Activated gamma-delta T cell treated with Interleukin-2 at 50 U/mL for 16 hours (primary cell): ENCODE measurements around the gene MAGEL2.
"Not testable (repeated sequence)": the region's sequence is repeated elsewhere in the genome, so short reads cannot be mapped to it uniquely, and the experiment has no call there.

ENCODE experiments used
- DNase-seq: peaks from one replicate; pipeline ENCODE4 v3.0.0-alpha.2; 2020

The MAGEL2 gene

GRCh38 chr15:23602124-23602523 is 45.5 kb downstream of the MAGEL2 start:
- no peak for DNase-seq

- no peak for DNase-seq
Measured at GRCh38 chr15:23599053-23599452, 48.6 kb downstream of the MAGEL2 start.

DNA sequence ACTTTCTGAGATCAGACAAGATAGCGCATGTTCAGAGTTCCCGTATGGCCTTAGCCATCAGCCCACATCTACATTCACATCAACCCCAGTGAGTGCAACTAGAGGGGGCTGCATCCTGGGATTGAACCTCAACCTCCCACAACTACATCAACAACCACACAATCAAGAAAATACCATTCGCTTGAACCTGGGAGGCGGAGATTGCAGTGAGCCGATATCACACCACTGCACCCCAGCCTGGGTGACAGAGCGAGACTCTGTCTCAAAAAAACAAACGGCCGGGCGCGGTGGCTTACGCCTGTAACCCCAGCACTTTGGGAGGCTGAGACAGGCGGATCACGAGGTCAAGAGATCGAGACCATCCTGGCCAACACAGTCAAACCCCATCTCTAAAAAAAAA is 50.4 kb downstream of the MAGEL2 start:
- DNase-seq, result not testable (repeated sequence)

- DNase-seq, result no peak
Measured at GRCh38 chr15:23596736-23597135, 50.9 kb downstream of the MAGEL2 start.

GRCh38 chr15:23595368-23595767 is 52.3 kb downstream of the MAGEL2 start:
- no peak for DNase-seq

- DNase-seq, result no peak
Measured at GRCh38 chr15:23594252-23594770, 53.4 kb downstream of the MAGEL2 start.
